ENCODE measurements around the gene GALK2. TPM values are rescaled to one million over a fixed set of nuclear protein-coding genes. Genes with fewer than 3 reads are reported as not detected.

The GALK2 gene
- total RNA-seq, 1 experiment from 2014 or later = 29.4 TPM

DNA sequence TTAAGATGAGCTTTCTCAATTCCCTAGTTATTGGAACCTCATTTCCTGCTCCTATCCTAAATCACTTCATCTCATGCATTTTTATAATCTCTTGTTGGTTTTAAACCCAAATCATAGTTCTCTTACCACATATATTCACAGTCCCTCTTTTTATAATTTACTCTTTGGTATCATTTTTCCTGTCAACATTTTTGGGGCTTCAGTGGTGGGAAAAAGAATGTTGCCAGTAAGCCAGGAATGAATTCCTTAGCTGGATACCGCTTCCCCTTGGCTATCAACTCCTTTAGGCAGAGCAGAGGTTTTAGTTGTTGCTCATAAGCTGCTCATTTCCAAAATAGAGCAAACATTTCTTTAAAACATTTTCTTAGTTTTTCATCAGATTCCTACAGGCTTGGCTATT, 112.3 kb downstream of the GALK2 start:
- DNase-seq (ENCODE audit: low read depth) = peak; percentile 72

DNA sequence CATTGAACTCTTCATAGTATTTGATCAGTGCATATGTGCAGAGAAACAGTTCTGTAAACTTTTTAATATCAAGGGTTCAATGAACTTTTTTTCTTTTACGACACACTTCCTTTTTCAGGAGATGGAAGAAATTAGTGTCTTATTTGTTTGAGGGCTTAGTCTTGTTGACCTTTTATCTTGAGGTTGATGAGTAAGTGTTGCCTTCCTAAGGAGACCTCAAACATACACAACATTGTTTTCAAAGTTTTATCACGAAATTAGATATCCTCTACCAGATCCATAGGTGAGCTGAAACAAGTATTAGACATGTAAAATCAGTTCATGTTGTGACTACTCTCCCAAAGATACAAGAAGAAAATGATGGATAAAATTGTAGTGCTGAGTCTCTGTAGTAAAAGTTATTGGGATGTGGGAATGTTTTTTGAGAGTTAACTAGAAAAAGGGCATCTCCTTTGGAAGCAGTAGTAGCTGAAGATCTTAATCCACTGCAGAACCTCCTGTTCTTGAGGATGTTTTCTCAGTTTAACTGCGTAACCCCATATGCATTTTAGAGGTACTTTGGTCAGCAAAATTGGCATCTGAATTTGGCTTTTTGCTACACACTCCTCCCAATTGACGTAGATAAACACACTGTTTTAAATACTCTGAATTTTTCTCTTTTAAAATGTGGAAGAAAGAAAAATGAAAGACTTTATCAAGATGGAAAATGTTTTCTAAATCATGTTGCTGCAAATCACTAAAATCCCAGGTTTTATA, 116.8 kb downstream of the GALK2 start:
- DNase-seq (ENCODE audit: low read depth) = peak; percentile 27

DNA sequence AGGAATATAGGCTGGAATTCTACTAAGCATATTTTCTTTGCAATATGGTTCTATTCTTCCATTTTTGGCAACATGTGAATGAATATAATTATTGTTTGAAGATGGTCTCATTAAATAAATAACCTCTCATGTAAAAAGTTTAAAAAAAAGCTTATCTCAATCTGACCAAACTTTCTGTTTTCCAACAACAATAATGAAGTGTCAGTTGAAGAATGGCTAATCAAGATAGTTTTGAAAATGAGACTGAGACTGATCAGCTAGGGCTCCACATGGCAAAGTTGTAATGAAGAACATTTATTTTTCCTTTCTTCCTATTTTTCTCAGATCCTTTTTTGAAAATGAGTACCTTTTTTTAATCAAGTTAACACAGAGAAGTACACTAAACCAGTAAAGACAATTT, 117.4 kb downstream of the GALK2 start:
- DNase-seq (ENCODE audit: low read depth) = no peak

DNA sequence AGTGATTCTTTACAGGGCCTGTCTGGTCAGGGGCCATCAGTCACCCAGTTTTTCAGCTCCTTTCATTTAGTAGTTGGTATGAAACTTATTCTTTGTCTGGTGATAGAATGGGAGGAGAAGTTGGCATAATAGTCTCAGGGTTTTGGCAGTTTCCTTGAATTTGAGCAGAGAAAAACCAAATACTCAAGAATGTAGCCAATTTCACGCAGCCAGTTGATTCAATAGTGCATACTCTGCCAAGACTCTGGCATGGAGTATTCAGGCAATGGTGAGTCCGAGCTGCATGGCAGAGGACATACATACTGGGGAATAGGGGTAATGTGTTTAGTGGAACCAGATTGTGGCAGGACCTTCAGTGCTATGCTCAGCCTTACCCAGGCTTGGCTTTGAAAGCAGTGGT, 118.3 kb downstream of the GALK2 start:
- no peak for DNase-seq (ENCODE audit: low read depth)

DNA sequence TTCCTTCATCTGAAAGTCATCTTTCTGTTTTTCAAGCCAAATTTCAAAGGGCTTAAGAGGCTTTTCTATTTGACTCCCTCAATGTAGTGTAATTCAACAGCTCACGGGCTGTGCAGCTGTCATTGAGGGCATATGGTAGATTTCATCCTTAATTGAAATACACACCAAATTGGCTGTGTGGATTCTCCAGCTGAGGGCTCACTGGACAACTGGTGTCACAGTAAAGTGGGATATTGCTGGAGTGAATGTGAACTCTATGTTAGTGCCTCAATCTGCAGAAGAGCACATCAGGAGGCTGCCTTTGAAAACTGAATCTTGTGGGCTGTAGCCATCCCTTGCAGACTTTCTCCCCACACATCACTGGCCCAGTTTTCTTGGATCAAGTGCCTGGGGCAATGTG, 120.1 kb downstream of the GALK2 start:
- peak; percentile 13 for DNase-seq (ENCODE audit: low read depth)

DNA sequence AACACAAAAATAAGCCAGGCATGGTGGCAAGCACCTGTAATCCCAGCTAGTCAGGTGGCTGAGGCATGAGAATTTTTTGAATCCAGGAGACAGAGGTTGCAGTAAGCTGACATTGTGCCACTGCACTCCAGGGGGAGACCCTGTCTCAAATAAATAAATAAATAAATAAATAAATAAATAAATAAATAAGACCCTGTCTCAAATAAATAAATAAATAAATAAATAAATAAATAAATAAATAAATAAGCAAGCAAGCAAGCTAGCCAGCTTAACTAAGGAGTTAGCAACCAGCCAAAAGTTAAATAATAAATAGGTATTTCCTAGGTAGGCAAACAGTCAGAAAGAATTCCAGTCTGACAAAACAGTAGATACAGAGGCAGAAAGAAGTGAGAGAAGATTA, 123.9 kb downstream of the GALK2 start:
- no peak for DNase-seq (ENCODE audit: low read depth)

GRCh38 chr15:49296258-49296657, 126.2 kb downstream of the GALK2 start:
- DNase-seq (ENCODE audit: low read depth) = no peak

GRCh38 chr15:49297584-49297983, 127.5 kb downstream of the GALK2 start:
- DNase-seq (ENCODE audit: low read depth) = no peak

- DNase-seq (ENCODE audit: low read depth) = no peak
These were observed 130.8 kb downstream of the GALK2 start for GRCh38 chr15:49300856-49301255.

DNA sequence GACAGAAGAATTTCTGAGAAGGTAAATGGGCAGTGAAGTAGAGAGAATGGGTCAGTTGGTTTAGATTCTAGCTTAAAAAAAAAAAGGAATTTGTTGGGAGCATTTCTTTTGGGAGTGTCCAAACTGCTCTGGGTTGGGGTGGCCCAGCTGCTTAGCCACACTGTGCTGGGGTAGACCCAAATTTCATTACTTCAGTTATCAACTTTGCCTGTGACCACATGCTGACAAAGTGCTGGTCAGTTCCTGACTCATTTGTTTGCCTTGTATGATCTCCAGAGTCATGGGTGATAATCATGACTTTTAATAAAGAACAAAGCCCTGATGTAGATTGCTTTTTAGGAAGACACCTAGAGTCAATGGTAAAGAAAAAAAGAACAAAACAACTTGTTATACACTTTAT, 131.5 kb downstream of the GALK2 start:
- peak; percentile 4 for DNase-seq (ENCODE audit: low read depth)

DNA sequence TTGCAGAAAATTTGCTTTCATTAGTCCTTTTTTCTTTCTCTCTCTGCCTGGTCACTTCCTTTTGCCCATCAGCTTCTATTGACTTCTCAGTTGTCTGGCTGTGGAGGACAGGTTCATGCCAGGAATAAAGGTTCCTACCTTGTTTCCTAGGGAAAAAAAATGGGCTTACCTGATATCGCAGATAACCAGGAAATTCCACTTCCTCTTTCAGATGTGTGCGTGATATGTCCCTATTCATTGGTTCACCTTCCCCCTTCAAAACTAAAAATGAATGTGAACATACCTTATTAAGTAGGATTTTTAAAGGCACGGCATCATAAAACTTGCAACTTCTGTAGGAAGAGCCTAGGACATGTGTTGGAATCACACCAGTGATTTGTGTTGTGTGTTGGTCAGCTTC, 133.0 kb downstream of the GALK2 start:
- DNase-seq (ENCODE audit: low read depth) = no peak

GRCh38 chr15:49306551-49306950, 136.5 kb downstream of the GALK2 start:
- DNase-seq (ENCODE audit: low read depth) = no peak

DNA sequence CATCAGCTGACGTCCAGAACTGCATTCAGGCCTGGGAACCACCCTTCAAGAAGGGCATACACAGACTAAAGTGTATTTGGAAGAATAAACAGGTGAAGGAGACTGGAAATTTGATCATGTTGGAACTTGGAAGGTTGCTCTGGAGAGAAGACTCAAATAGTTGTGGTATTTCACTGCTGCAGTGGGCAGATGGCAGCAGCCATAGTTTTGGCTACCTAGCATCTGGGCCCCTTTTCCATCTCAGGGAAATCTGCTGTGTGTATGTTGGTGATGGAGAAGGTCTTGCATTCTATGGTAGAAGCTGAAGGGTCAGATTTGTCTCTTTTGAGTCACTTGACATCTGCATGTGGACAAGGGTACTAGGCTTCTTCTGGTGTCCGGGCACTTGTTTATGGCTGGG, 138.6 kb downstream of the GALK2 start:
- no peak for DNase-seq (ENCODE audit: low read depth)

DNA sequence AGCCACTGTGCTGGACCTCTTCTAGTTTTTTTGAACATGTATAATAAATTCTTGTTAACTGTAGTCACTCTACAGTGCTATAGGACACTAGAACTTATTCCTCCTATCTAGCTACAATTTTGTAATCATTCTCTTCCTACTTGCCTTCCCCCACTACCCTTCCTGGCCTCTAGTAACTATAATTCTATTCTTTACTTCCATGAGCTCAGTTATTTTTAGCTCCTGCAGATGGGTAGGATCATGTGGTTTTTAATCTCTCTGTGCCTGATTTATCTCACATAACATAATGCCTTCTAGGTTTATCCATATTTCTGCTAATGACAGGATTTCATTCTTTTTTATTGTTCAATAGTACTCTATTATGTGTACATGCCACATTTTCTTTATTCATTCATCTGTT, 139.8 kb downstream of the GALK2 start:
- no peak for DNase-seq (ENCODE audit: low read depth)

GRCh38 chr15:49313650-49314049, 143.6 kb downstream of the GALK2 start:
- peak; percentile 61 for DNase-seq (ENCODE audit: low read depth)

GRCh38 chr15:49314716-49315115, 144.7 kb downstream of the GALK2 start:
- DNase-seq (ENCODE audit: low read depth) = no peak

DNA sequence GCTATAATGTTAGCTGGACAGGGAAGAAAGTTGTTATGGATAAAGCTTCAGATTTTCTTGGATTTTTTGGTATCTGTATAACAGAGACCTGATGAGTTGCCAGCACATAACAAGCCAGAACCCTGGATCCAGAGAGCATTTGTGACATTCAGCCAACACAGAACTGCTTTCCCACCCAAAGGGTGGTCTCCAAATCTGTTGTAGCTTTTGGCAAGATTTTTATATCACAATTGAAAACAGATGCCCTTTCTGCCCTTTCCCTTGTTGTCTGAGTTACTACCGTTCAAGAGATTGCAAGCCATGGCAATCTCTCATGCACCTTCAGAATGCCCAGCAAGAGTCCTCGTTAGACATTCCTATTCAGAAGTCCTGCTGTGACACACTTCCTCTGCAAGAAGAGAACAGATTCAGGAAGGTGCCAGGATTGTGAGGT, 145.4 kb downstream of the GALK2 start:
- DNase-seq (ENCODE audit: low read depth) = no peak

GRCh38 chr15:49320351-49320750, 150.3 kb downstream of the GALK2 start:
- DNase-seq (ENCODE audit: low read depth) = no peak

DNA sequence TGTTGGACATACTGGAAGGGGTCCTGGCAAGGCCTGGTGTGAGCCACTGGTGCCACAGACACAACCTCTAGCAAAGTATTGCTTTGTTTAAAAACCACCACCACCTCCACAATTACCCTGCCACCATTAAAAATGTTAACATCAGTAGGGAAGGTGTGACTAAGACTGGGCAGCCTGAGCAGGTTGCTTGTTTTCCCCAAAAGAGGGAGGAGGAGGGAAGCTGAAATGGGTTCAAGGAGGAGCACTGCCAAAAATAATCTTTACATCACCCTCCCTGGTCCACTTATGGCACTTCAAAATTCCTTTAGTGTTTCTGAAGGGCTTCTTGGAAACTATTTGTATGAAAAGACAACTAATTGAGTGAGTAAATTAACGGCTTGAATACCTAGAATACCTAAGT, 153.2 kb downstream of the GALK2 start:
- no peak for DNase-seq (ENCODE audit: low read depth)

GRCh38 chr15:49327927-49328326, 157.9 kb downstream of the GALK2 start:
- no peak for DNase-seq (ENCODE audit: low read depth)

DNA sequence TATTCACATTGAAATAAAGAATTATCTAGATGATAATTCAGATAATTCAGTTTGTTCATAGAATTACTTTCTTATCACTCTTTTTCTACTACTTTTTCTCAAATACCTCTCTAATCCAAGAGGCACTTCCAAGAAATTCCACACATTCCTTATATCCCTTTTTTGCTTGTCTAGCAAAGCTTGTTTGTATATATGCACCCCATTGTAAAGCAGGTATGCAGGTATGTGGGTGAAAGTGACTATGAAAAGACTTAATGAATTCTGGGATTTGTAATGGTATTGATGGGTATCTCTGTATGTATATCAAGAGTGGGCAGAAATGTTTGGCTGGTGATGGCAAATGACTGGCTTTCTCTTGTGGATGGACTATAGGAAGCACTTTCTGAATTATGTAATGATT, 158.9 kb downstream of the GALK2 start:
- DNase-seq (ENCODE audit: low read depth) = no peak

GRCh38 chr15:49330166-49330565, 160.1 kb downstream of the GALK2 start:
- DNase-seq (ENCODE audit: low read depth) = no peak

DNA sequence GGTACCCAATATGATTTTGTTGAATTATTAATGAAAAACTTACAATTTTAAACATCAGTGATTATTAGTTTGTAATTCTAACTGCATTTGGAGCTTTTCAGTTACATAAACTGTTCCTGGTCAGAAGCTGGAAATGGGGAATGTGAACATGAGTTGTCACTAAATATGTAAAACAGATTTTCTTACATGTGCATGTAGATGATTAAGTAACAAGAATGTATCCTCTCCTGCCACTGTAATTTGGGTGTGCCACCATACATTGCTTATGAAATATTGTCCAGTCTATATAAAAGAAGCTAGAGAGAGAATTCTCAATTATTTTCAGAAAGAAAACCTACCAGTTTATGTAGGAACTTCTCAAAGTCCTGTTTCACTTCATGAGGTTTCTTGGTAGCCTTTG, 161.4 kb downstream of the GALK2 start:
- no peak for DNase-seq (ENCODE audit: low read depth)

- no peak for DNase-seq (ENCODE audit: low read depth)
These were observed 161.9 kb downstream of the GALK2 start for GRCh38 chr15:49331951-49332350.

All from M059J (cell line).